Activated CD8-positive, alpha-beta memory T cell treated with anti-CD3 and anti-CD28 coated beads for 4 hours (primary cell): Measurements from ENCODE around the gene TGM1.
A peak's percentile ranks its signal among the peaks of the same experiment; 100 is the strongest.

Experiments used
- DNase-seq, 2 donors: peaks; one replicate each; pipeline ENCODE4 v3.0.0-alpha.2; 2020; ENCODE audit warnings: low read depth in 2 of 2

The TGM1 gene

DNA sequence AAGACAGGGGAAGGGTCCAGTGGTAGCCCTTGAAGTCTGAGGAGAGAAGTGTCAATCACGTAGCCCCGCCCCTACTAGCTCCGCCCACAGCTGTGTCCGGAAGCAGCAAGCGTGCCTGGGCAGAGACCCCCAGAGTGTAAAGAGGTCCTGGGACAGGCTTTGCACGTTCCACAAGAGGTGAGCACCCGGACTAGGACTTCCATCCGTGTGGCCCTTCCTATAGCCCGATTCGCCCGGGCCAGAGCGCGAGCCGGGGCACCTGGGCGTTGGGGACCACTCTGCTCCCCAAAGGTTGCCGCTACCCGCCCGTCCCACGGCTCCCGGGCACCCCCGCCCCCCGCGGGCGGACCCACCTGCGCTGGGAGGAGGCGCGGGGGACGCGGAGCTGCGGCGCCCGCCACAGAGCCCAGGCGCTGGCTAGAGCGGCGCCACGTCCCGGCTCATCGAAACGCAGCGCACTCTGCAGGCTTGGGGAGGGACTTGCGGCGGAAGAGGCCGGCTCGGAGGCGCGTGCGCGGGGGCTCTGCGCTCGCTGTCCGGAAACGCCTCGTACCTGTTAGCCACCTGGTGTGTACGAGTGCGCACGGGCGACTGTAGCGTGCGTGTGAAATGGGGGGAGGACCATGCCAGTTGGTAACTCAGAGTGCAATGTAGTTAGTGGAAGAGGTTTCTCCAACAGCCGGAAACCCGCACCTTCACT is 8.3 kb upstream of the TGM1 start, which contains the start of gene RABGGTA:
Gene RABGGTA (minus strand): TSS at position 464 of the 700 bp plus-strand sequence. CDS start 482 bp downstream, outside the sequence.
- DNase-seq: peak; percentile 81 to 84

DNA sequence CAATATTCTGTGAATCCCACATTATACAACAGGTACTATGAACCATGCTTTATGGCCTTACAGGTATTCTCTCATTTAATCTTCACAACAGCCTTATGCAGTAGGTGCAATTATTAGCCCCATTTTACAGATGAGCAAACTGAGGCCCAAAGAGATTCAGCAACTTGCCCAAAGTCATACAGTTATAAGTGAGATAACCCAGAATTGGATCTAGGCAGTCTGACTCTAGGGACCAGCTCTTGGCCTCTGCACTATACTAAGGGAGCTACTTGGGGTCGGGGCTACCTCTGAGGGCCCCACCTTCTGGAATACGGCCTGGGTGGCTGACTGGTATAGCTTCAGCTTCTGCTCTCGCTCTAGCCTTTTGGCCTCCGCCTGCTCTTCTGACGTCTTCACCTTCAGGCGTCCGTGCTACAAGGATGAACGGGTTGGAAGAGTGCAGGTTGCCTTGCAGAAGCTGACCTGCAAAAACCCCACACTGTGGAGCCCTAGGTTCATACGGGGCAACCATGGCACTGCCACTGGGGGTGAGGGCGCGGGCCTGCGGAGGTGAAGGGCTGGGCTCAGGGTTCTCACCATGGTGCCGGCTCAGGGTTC is 7.7 kb upstream of the TGM1 start:
- DNase-seq: no peak

DNA sequence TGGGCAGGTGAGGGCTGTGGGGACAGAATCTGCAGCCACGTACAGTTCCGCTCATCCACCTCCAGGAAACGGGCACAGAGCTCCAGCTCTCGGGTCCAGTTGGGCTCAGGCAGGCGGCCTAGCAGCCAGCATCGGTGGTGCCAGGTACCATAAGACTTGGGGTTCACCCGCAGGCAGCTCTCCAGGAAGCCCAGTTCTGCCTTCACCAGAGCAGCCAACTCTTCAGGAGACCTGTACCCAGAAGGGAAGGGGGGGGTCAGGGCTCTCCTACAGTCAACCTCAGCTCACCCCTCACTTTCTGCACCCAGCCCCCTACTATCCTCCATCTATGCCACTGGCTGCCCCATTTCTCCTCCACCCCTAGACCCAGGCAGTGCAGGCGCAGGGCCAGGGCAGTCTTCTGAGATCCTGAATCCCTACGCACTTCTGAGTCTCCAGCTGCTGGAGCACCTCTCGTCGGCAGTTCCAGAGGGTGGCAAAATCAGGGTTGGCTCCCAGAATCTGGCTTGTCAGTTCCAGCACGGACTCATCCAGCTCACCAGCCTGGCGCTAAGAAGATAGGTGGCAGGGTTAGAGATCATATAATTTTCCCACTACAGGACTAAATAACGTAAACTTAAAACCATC is 7.0 kb upstream of the TGM1 start:
- DNase-seq: no peak

DNA sequence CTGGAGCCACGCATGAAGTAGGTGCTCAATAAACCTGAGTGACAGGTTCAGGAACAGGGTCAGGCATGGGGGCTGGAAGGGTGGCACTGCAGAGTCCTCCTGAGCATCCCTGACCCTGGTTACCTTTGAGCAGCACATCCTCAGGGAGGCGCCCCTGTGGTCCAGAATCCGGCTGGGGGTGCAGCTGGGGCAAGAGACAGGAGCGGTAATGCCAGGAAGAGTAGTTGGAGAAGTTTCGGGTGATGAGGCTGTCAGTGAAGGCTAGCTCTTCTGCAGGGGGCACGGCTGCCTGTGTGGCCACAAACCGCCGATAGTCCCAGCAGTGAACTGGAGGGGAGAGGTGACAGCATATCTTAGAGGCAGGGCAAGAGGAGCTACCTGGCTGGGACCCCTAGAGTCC is 6.4 kb upstream of the TGM1 start:
- no peak for DNase-seq

DNA sequence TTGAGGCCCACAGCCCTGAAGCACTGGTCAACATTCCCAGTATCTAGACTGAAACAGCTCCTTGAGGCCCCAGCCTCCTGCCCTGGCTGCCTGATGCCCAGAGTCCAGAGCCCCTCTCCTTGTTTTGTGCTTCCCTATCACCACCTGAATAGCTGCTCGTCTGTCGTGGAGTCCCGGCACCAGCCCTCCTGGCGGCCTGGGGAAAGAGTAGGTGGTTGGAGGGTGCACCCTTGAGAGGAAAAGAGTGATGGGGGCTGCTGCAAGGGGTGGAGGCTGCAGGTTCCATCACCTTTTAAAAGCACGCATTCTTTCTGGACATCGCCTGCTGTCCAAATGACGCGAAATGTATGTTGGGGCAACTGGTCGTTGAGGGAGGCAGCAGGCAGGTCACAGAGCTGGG is 5.2 kb upstream of the TGM1 start:
- no peak for DNase-seq

DNA sequence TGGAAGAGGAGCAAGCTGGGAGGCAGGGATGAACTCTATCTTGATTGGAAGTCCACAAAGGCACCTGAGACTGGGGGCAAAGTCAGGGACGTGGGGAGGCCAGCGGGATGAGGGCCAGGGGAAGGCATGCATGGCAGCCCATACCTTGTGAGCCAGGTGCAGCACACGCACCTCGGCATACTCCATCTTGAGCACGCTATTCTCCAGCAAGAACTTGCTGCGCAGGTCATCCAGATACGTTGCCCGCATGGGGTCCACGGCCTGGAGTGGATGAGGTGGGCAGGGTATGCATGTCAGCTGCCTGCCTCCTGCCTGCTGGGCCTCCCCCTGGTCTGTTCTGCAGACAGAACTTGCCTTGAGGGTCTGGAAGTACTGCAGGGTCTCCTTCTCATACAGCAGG is 4.5 kb upstream of the TGM1 start:
- DNase-seq: no peak

DNA sequence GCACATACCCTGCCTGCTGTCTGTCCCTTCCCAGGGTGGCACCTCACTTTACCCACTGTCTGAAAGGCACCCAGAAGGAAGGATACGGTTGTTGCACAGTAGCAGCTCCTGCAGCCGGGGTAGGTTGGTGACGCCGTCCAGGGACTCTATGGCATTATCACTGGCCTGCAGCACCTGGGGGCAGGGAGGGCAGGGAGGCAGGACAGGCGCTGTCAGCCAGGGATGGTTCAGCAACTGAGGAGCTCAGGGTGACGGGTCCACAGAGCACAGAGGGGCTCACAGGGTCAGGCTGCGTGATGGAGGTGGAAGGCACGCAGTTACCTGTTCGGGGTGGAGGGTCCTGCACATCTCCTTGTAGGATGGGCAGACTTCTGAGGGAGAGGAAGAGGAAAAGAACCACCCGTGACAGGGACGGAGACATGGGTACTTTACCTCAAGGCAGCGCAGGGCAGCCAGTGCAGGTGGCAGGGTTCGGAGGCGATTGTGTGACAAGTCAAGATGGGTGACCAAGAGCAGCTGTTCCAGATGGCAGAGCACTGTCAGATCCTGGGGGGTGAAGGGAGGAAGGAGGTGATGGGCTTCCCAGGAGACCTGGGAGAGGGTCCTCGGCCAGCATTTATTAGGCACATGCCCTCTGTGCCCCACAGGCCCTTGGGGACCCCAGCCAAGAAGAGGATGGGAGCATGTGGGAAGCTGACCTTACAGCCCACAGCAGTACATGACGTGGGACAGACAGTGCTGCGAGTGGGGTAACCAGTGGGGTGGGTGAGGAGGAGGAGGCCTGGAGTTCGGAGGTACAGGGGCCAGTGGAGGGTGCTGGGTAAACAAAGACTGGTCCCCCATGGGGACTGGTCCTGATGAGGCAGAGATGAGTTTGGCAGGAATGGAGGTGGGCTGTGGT is 3.6 kb upstream of the TGM1 start:
- DNase-seq: no peak

DNA sequence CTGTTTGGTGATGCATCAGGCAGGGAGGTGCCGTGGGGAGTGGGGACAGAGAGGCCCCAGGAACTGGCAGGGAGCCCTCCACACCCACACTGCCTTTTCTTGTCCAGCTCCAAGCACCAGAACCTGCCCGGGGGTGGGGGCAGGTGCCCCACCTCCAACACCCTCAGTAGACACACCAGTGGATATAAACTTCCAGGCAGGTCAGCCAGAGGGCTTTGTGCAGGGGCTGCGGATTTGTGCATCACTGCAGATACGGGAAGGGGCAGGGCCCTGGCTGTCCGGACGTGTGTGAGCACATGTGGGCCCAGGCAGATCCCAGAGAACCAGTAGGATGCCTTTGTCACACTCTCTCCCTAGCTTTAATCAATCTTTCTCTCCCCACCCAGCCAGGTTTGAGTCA is 1.3 kb upstream of the TGM1 start:
- DNase-seq: no peak

DNA sequence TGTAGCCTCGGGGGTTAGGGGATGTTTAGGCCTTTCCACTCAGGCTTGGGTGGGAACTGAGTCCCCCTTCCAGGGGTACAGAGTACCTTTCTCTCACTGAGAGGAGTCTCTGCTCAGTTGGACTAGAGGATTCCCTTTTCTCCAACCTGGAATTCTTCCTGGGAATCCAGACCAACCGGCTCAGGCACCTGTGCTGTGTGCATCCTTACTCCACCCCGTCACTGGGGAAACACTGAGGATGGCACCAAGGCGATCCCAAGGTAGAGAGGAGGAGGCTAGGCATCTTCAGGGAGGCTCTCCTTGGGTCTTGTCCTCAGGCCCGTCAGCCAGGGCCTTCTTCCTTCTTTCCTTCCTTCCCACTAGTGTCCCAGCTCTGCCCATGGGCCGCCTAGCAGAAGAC is 871 bp upstream of the TGM1 start:
- no peak for DNase-seq

DNA sequence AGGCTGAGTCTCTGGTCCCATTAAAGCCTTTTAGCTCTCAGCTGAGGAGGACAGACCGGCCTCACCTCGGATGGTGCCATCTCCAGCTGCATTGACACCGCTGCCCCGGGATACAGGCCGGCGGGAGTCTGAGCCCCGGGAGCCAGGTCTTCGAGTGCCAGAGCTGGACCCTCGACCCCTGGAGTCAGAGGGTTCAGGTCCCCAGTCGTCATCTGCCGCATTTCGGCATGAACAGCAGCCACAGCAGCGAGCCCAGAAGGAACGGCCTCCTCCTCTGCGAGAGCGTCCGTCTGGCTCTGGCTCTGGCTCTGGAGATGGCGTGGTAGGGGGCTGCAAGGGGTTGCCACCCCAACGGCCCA is 1.0 kb downstream of the TGM1 start:
- no peak for DNase-seq

DNA sequence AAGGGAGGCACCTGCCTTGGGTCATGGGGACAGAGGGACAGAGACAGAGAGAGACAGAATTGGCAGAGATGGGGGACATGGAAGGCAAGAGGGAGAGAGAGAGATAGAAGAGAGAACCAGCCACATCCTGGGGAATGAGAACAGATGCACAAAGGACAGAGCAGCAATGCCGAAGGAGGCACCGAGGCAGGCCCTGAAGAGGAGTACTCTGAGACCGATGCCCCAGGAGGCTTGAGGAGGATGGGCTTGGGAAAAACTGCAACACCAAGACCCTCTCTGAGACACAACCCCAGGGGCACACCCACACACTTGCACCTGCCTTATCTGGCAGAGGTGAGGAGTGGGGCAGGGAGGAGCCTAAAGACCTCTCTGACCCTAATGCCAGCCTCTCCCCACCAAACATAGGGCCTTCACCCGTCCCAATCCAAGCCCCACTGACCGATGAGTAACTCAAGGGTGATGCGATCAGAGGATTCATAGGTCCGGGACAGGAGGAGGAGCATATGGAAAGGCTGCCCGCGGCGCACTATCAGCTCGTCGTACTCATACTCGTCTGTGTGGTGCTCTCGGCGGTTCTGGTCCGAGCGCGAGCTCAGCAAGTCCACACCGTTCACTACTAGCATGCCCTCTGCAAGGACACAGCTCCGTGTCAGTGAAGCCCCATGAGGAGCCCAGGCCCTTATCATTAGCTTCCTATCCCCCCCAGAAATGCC is 1.6 kb downstream of the TGM1 start:
- no peak for DNase-seq

DNA sequence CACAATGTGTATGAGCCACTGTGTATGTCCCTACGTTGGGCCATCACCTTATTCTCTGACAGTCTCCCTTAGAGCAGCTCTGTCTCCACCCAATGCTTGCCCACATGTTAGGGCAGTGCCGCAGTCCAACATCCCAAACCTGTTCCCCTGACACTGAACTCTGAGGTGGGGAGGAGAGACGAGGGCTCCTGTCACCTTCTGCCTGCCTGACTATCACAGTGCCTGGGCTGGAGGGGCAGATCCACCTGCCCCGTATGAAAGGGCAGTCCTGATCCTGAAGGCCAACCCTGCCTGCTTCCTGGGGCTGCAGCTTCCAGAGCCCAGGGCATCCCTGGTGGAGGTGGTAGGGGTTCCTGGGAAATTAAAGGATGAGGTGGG is 2.2 kb downstream of the TGM1 start:
- DNase-seq: no peak

DNA sequence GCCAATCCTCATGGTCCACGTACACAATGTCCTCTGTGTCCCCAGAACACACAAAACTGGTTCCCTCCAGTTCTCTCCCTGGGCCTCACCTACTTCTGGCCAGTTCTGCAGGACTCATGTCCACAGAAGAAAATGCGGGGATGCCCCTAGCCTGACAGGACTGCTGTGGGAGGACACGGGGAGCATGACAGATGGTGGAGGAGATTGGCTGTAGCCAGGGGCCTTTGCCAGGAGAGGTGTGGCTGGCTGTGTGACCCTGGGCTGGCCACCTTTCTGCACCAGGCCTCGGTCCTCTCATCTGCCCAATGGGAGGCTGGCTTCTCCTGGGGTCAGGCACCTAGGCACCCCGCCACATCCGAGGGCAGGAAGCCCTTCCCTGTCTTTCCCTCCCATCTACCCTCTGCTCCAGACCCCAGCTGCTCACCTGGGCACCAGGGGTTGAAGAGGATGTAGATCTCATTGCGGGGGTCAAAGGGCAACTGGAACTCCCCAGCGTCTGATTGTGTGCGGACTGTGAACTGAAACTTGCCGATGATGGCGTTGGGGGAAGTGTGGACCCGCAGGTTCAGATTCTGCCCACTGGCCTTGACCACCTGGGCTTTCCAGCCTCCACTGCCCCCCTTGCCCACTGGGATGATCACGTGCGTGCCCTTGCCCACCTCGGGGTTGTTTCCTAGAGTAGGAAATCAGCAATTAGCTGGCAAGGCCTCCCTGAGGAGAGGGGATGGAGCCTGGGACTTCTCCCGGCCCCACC is 2.8 kb downstream of the TGM1 start:
- DNase-seq: no peak

DNA sequence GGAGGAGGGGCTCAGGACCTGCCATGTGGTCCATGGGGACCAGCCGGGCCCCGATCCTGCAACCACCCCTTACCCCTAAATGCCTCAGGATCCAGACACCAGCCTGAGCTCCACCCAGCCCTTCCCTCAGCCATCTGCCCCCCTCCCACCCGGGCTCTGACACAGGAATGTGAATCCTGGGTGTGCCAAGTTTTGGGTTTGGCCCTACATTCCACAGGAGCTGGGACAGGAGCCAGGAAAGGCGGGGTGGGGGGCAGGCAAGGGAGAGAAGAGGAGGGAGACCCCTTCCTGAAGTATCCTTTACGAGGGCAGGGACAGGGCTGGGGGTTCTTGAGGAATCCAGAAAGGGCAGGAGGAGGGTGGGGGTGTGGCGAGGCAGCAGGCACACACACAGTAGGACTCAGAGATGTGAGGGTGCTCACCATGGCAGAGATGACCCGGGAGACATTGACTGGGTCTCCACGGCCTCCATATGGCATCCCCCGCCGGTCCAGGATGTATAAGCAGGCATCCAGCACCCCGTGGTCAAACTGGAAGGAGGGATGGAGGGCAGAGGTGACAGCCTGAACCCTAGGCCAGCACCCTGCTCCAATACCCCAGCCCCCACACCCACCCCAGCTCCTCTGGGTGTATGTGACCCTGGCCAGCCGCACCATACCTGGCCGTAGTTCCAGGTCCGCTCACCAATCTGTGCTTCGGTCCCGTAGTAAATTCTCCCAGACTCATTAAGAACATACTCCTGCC is 3.5 kb downstream of the TGM1 start:
- DNase-seq: no peak

DNA sequence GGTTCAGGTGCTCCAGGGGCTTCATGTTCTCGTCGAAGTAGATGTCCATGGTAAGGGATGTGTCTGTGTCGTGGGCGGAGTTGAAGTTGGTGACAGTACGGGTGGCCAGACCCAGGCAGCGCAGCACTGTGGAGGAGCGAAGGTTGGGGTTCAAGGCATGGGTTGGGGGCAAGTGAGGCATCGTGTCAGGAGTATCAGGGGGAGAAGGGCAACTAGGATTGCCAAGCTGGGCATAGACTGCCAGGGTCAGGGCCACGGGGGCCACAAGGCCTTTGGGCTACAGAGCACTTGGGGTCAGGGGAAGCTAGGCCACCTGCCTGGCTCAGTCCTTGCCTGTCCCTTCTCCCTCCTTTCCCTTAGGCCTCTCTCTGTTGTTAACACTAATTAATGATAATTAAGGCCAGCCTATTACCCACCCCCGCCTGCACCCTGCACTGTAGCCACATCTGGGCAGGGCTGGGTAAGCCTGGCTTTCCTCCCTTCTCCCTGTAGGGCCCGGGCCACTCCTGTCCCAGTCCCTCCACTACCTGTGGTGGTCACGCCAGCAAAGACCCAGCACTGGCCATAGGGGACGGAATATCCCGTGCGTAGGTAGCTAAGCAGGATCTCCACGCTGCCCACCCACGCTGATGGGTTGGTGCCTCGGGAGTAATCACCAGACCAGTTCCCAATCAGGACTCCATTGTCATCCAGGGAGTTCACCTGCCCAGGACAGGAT is 4.3 kb downstream of the TGM1 start:
- DNase-seq: no peak

DNA sequence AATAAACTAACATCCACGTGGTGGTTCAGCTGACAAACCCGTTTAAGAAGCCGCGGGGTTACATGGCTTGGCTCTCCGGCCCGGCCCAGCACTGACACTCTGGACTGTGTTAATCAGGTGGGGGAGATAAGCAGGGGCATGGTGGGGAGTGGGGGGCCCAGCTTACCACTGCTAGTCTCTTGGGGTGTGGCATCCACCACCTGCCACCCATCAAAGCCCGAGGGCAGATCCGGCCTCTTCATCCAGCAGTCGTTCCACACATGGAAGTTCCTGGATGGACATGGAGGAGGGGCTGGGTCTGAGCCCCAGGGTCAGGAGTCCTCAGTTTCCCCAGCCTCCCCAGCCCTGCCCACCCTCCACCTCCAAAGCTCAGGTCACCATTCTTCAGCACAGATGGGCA is 4.9 kb downstream of the TGM1 start:
- no peak for DNase-seq

DNA sequence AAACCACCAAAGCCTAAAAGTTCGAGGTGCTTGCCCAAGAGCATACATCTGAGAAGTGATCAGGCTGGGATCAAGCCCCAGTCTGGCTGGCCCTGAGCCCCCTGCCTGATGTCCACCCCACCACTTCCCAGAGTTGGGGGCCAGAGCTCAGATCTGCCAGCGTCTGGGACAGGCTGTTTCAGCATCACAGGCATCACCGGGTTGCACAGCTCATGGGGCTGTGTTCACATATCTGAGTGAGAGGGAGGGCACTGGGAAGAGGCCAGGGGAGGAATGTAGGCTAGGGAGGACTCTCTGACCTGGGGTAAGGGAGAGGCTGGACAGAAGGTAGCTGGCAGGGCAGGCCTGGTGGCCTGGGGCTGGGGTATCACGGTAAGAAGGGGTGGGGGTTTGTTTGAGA is 6.0 kb downstream of the TGM1 start:
- DNase-seq: no peak

DNA sequence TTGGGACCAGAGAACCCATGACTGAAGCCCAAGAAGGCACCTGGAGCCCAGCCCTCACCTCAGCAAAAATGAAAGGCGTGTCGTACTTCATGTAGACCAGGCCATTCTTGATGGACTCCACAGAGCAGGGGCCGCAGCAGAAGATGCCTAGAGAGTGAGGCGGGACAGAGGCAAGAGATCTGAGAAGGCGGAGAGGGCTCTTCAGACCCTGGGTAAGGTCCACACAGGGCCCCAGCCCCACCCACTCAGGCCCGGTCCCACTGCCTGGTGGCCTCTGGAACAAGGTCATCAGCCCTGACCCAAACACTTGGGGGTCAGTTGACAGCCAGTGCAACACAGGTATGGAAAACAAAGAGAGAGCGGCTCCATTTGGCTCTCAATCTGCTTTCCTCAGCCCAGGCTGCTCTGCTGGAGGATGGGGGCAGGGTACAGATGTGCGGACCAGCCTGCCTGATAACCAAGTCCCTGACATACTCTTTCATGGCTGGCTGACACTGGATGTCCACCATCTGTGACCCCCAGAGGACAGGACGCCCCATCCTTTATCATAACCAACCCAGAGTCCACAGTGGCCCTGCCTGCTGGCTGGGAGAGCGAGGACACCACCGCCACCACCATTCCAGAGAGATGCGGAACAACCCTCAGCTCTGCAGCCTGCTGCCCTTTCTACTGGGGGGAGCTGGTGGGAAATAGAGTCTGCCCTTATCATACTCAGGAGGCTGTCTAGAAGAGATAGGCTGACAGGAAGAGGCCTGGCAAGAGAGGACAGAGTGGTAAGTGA is 6.9 kb downstream of the TGM1 start:
- DNase-seq: no peak

DNA sequence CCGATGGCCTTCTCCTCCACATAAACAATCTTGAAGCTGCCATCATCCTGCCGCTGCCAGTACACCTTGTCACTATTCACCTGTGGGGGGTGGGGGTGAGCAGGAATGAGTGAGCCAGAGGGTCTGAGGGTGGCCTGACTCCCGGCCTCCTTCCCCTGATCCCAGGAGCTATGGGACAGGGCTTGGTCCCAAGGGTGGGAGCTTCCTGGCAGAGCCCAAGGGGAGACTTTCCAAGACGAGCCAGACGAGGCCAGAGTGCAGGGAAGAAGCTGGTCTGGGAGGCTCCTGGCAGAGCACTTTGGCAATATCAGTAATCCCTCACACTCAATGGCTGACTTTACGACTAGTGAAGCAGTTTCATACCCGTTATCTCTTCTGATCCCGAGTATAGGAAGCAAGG is 7.5 kb downstream of the TGM1 start:
- DNase-seq: no peak
